Stimulated activated CD8-positive, alpha-beta memory T cell treated with anti-CD3 and anti-CD28 coated beads, Interleukin-12 subunit alpha, Interleukin-12 subunit beta, amount 100 ng/mL, for 1 hour (primary cell): Measurements from ENCODE around the gene TCHP.

Experiments used
- DNase-seq: peaks from one replicate; pipeline ENCODE4 v3.0.0-alpha.2; 2020; ENCODE audit warnings: low read depth

Gene TCHP

GRCh38 chr12:109963330-109963729, 63.3 kb downstream of the TCHP start:
- no peak for DNase-seq

DNA sequence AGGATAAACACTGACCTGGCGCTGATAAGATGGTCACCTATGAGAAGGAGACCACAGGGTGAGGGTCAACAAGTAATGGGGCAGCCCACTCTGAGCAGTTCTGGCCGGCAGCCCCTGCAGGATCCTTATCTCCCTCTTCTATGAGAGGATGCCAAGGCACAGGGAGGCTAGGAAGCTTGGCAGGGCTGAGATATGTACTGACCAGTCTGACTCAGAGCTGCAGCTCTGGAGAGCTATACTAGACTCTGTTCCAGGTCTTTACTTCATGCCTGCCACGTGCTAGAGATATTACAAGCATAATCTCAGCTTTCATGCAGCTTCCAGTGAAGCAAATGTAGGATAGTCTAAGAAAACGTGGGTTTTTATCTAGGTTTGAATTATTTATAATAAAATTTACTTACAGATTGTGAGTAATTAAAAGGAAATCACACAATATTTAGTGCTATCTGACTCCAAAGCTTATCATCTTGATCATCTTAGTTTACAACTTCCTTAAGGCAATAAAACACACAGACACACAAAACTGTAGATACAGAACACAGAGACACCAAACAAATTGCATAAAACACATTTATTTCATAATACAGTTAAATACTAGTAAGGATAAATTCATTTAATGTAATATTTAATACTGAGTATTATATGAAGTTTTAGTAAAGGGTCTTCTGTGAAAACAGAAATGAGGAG, 63.8 kb downstream of the TCHP start:
- DNase-seq: no peak

DNA sequence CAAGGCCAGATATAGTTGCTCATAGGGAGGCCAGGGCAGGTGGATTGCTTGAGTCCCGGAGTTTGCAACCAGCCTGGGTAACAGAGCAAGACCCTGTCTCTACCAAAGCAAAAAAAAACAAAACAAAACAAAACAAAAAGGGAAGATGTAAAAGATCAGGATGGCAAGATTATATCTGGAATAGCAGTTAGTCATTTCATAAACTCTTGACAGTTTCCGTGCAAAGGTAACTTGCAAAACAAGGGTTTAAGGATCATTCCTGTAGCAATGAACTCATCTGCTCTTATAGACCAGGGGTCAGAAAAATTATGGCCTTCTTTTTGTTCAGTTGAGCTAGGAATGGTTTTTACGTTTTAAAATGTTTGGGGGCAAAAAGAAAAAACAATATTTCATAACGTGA, 66.5 kb downstream of the TCHP start:
- no peak for DNase-seq

DNA sequence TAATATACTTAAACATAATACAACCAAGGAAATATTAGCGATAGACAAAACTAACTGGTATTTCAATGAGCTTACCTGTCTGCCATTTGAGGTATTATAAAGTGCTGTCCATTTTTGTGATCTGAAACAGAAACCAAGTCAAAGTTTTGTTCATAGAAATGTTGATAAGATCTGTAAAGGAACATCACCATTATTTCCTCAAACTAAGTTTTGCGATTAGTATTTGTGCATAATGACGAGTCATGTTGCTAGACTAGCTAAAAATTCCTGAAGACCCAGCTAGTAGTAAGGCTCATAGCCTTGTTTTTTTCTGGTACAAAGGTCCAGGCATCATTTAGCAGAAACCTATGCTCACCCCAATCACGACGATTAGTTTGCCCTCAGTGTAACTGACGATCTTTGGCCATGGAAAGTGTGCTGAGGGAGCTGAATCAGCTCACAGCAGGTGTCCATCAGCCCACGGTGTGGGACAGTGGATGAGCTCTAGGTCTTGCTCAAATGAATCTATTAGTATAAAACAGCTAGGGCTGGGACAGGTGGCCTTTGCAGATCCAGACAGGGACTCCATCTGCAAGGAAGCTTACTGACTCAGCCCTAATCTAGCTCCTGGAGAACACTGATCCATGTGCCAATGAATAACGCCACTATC, 67.4 kb downstream of the TCHP start:
- no peak for DNase-seq
